Activated CD4-positive, alpha-beta T cell treated with anti-CD3 and anti-CD28 coated beads for 1 hour (primary cell): Measurements from ENCODE around the gene CPPED1.
"Not testable (repeated sequence)": the region's sequence is repeated elsewhere in the genome, so short reads cannot be mapped to it uniquely, and the experiment has no call there.

ENCODE experiments used
- DNase-seq: peaks from one replicate; pipeline ENCODE4 v3.0.0-alpha.2; 2020

CPPED1 gene

DNA sequence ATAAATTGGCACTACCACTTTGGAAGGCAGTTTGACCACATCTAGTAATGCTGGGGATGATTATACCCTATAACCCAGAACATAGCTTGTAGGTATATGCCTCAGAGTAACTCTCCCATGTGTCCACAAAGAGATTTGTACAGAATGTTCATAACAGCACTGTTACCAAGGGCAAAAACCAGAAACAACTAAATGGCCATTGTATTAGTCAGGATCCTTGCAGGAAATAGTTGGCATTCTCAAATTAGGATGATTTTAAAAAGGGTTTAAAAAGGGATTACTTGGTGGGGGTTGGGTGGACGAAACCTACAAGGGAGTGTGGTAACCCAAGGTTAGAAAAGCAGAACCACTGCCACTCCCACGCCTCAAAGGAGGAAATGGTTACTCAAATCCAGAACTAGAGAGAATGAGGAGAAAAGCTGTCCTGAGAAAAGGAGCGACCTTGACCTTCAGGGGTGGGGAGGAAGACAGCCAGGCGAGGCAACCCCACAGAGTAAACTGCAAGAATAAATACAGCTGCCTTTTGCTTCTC is 2.1 kb downstream of the CPPED1 start:
- DNase-seq = no peak

DNA sequence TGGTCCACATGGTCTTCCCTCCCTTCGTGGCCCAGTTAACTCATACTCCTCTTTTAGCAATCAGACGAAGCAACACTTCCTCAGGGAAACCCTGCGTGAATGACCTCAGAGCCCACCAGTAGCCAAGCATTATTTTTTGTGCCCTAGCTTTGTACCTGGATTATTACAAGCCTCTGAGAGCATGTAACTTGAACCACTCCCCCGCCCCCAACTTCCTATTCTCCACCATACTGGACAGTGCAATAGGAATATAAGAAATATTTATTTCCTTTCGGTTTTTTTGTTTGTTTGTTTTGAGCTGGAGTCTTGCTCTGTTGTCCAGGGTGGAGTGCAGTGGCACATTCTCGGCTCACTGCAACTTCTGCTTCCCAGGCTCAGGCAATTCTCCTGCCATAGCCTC is 2.9 kb downstream of the CPPED1 start:
- no peak for DNase-seq

DNA sequence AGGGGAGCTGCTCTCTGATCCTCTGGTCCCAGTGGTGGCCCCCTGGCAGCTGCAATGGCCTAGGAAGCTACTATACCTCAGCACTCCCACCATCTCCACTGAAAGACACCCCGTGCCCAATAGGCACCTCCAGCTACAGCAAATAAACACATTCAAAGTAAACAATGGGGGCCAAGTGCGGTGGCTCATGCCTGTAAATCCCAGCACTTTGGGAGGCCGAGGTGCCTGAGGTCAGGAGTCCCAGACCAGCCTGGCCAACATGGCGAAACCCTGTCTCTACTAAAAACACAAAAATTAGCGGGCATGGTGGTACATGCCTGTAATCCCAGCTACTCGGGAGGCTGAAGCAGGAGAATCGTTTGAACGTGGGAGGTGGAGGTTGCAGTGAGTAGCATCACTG is 3.7 kb downstream of the CPPED1 start:
- not testable (repeated sequence) for DNase-seq

DNA sequence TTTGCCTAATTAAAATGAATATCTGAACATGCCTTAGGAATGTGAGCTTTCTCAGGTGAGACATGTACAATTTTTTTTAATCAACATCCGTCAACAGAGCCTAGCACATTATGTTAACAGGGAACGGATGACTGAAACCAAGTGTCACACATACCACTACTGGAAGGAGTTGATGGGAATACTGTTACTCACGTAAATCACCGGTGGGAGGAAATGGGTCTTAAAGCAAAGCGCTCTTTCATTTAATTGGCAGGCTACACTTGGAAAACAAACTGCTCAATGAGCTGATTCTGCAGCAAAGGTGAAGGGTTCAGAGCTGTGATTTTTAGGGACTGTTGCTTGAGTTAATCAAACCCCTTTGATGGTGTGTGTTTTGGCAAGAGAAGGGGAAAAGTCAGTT is 4.8 kb downstream of the CPPED1 start:
- no peak for DNase-seq

DNA sequence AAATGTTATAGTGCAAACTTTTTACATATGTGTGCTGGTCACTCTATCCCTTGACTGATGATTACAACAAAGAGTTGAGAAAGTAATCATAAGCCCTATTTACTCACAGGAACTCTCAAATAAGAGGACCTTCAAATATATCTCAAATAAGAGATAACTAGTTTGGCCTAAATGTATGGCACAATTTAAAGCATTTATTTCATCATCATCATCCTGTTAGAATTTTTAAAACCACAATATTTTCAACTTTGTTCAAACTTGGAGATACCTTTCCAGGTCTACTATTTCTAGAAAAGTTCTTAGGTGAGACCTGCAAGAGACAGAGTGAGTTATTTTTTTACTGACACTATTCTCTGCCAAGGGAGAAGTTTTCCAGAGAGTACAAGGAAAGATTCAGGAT is 5.5 kb downstream of the CPPED1 start:
- DNase-seq = no peak

DNA sequence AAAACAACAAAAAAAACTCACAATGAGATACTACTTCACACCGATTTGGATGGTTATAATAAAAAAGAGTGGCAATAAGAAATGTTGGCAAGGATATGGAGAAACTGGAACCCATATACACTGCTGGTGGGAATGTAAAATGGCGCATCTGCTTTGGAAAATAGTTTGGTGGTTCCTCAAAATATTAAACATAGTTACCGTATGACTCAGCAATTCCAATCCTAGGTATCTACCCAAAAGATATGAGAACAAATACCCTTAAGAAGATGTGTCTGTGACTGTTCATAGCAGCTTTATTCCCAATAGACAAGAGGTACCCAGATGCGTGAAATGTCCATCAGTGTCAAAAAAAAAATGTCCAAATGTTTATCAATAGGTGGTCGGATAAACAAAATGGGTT is 7.2 kb downstream of the CPPED1 start:
- no peak for DNase-seq

DNA sequence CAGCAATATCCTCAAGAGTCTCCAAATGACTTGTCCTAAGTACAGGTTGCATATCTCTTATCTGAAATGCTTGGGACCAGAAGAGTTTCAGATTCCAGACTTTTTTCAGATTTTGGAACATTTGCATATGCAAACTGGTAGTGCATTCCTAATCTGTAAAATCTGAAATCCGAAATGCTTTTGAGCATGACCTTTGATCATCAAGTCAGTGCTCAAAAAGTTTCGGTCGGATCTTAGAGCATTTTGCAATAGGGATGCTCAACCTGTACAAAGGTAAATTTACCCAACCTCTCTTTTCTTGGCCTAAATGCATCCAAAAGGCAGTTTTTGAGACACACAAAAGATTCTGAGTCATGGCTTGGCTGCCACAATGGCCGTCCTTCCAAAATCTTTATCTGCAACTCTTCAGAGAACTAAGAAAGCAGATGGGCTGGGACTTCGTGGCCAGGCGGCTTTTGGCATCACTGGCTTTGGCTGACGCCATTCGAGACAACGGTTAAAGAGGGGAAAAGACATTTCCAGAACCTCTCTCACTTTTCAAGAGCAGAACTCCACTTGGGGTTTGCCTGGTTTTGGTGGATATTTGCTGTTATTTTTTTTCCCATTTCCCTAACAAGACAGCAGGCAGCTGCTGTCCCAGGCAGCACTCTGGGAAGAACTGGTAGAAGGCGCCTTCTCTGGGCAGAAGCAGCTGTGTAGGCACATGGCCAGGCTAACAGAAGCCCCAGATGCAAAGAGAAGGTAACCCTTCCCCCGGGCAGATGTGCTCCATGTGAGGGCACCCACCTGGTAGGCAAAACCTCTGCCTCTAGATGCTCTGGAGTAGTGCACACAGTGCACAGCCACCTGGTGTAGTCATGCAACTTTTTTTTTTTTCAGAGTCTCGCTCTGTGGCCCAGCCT is 8.9 kb downstream of the CPPED1 start:
- DNase-seq = no peak

DNA sequence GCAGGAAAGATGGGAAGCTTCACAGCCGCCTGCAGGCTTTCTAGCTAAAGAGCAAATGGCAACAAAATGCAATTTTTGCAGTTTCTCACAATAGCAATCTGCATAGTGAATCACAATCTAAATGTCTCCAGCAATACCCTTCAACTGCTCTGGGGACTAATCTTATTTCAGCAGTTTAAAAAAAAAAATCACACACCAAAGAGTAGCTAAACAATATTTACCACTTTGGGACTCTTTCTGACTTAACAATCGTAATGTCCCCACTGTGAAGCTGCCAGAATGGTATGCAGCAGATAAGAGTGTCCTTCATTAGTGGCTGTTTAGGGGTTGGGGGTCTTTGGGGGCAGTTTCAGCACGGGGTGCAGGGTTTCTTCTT is 9.8 kb downstream of the CPPED1 start:
- no peak for DNase-seq

DNA sequence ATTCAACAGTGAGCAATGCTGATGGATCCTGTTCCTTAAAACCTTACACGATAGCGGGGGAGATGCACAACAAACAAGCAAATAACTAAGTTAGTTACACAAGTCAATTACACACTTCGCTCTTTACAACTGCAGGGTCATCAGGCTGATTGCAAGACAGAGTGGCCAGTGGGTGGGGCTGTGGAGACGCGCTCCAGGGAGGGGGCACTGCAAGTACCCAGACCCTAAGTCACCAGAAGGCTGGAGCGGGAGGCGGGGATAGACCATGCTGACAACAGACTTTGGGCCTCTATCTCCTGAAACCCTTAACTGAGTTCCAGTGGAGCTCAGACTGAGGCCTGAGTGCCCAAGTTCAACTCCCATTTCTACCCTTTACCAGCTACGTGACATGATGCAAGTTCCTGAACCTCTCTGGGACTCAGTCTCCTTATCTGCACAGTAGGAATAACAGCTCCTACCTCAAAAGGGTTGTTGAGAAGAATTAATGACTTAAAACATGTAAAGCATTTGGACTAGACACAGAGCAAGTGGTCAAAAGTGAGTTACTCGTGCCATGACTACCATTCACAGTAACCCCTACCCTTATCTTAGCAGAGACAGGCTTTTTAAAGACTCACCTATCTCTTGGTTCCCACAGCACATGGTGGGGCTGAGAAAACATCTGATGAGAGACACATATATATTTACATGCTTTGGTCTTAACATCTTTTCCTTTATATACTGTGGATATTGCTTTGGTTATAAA is 10.4 kb downstream of the CPPED1 start:
- no peak for DNase-seq

DNA sequence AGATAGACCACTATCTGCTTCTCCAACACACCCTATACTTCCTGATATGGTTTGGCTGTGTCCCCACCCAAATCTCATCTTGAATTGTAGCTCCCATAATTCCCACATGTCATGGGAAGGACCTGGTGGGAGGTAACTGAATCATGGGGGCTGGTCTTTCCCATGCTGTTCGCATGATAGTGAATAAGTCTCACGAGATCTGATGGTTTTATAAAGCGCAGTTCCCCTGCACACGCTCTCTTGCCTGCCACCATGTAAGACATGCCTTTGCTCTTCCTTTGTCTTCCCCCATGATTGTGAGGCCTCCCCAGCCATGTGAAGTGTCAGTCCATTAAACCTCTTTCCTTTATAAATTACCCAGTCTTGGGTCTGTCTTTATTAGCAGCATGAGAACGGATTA is 11.2 kb downstream of the CPPED1 start:
- DNase-seq = not testable (repeated sequence)

DNA sequence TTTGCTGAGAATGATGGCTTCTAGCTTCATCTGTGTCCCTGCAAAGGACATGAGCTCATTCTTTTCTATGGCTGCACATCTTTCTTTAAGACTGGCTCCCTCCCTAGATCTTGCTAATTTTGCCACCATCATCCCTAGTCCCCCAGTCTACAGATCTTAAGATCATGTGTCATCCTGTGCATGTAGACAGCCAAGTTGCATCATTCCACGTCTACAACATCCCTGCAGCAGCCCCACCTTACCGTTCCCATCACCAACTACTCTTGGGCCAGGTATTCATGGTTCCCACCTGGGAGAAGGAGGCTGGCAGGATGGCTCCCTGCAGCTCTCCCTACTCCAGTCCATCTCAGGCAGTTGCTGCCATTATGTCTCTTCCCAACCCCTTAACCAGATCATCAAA is 12.3 kb downstream of the CPPED1 start:
- no peak for DNase-seq

DNA sequence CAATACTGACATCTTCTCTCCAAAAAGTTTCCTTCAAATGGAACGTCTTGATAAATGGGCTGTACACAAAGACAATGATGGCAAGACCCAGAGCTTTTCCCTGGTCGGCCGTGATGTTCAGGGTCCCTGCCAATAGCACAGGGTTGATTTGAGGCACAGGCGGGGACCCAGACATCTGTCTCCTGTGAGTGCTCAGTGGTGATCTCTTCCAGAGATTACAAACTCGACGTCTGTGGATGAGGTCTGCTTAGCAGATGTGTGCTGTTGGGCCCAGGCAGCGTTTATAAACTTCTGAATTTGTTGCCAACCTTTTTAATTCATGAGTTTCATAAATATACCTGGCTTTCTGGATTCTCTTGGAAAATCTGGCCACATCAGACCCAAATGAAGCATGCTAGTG is 14.9 kb downstream of the CPPED1 start:
- DNase-seq = no peak

DNA sequence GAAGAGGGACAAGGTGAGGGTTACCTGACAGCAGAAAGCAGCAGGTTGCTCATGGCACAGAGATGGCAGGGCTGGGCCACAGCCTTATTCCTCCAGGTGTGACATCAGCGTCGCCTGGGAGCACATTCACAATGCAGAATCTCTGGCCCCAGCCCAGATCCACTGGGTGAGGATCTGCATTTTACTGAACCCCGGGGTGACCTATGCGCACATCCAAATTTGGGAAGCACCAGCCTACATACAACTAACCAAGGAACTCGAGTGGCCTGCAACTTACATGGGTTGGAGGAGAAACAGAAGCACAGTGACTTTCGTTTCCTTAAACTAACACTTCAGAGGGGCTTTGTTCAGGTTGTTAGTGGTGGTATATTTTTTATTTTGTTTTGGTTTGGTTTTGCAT is 17.6 kb downstream of the CPPED1 start:
- no peak for DNase-seq

DNA sequence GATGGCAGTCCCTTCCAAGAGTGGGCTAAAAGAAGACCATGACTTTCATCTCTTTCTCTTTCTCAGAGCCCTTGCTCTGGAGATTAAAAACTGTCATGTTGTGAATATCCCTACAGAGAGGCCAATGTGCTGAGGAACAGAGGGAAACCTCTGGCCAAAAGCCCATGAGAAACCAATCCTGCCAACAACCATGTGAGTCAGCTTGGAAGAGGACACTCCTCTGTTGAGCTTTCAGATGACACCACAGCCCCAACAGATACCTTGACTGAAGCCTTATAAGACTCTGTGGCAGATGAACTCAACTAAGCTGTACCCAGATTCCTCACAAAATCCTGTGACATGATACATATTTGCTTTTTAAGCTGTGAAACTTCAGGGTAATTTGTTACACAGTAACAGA is 19.6 kb downstream of the CPPED1 start:
- no peak for DNase-seq

DNA sequence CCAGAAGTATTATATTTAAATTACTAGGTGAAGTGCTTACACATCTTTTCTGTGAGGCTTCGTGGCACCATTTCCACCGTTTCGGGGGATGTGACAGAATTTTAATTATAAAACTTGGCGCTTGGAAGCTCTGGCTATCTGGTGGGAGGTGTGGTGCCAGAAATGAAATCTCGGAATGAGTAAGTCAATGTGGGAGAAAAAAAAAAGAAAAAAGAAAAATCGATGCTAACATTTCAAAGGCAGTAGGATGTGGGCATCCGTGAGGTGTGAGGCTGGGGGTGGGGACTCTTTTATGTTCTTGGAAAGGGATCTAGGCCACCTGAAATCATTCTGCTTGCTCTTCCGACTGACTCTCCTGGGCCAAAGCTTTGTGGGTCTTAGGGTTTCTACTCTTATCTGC is 21.9 kb downstream of the CPPED1 start:
- DNase-seq = no peak

DNA sequence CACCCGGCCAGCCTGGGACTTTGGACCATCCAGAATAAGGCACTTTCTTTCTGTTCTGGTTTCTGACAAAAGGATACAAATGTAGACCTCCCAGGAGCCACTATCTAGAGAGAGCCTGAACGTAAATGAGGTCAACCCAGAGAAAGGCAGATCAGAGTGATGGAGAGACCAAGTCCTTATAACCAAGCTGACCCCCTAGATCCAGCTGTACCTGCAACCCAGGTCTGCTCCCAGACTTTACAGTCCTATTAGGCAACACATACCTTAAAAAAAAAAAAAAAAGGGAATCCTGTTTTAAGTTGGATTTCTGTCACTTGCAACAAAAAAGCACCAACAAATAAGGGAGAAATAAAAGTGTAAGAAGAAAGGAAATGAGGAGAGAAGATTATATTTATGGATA is 23.2 kb downstream of the CPPED1 start:
- DNase-seq = no peak

DNA sequence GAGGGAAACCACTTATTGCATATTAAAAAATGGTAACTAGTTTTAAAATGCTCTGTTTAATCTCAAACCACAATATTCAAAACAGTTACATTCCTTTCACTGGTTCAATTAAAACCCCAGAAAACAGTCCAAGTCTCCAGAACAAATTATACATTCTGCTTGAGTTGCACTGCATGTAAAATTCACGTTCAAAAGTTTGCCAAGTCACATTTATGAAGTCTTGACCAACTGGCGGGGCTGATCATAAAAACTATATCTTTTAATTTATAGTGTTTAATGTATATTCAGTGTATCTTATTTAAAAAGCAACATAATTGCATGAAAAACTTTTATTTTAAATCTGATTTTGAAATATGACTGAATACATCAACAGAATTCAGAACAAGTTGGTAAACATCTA is 25.0 kb downstream of the CPPED1 start:
- no peak for DNase-seq

DNA sequence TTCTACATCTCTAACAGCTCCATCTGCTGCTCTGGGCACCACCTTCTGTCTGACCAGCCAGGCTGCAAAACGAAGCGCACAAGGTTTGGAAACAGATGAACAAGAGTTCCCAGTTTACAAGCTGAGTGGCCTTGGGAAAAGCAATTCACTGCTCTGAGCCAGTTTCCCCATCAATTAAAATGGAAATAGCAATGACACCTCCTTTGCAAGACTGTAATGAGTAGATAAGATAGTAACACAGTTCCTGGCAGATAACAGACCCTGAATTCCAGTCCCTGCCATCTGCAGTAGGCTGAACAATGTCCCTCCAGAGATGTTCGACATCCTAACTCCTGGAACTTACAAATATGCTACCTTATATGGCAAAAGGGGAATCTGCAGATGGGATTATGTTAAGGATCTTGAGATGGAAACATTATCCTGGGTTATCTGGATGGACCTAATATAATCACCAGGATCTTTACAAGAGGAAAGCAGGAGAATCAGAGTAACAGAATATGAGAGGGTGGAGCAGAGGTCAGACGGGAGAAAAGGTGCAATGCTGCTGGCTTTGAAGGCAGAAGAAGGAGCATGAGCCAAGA is 27.9 kb downstream of the CPPED1 start:
- no peak for DNase-seq

DNA sequence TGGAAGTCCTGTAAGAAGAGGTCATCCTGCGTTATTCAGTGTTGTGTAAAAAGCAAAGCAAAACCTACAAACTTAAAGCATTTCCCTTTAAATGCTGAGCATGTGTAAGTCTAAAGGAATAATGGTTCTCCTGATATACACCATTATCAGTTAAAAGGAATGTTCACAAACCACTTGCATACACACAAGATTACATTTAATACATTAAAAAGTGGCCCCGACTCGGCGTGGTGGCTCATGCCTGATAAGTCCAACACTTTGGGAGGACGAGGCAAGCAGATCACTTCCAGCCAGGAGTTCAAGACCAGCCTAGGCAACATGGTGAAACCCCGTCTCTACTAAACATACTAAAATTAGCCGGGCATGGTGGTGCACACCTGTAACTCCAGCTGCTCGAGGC is 30.5 kb downstream of the CPPED1 start:
- no peak for DNase-seq

DNA sequence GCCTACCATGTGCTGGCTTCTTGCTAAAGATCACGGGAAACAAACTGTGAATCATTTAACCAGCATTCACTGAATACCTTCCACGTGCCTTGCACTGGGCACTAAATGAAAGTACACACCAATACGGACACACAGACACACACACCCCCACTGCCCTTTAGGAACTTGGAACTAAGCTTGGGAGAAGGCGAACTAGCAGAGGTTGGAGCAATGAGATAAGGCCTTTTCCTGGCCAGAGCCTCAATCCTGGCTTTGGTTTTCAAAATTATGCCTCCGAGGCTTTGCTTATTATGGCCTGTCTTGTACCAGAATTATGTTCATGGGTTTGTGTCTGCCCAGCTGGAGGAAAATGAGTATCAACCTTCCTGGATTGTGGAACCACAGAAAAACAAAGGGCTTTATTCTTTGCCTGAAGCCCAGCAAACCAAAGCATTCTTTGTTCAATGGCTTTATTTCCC is 32.3 kb downstream of the CPPED1 start:
- no peak for DNase-seq

DNA sequence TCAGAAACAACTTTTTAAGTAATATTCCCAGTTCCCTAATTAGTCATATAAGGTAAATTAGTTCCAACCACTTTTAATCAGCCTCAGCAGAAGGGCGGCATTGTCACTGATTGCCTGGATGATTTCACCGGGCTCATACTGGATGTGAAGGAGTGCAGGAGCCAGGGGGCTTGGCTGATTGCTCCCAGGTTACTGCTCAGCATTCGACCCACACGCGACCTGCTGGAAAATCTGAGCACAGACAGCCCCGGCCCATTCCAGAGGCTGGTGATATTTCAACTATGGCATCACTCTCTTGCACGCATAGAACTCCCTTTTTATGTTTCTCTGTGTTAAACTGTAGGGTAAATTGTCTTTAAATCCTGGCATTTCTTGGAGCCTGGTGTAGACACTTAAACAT is 34.2 kb downstream of the CPPED1 start:
- DNase-seq = no peak

DNA sequence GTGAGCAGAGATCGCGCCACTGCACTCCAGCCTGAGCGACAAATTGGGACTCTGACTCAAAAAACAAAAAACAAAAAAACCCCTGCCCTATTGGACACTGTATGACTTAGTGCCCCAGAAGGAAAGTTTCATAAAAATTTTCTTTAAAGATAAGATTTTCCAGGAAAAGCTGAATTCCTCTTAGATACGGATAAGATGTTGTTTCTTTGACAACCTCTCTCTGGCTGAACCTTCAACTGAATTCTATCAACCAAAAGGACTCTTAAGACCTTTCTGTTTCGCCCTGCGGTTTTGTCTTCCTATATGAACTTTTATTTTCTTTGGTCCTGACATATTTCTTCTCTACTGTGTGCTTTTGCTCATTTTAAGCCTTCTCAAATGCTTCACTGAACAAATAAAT is 35.8 kb downstream of the CPPED1 start:
- no peak for DNase-seq

DNA sequence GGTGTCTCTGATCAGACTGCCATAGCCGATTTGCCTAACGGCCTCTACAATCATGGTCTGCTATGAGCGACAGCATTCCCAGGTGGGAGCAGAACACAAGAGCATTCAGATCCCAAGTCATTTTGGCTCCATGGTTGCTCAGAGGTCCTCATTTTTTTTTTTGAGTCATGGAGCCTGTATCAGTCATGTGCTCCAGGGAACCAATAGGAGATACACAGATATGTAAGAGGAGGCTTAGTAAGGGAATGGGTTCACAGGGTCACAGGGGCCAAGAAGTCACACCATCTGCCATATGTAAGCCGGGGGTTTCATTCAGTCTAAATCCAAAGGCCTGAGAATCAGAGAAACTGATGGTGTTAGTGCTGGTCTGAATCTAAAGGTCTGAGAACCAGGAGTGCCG is 36.8 kb downstream of the CPPED1 start:
- DNase-seq = no peak

DNA sequence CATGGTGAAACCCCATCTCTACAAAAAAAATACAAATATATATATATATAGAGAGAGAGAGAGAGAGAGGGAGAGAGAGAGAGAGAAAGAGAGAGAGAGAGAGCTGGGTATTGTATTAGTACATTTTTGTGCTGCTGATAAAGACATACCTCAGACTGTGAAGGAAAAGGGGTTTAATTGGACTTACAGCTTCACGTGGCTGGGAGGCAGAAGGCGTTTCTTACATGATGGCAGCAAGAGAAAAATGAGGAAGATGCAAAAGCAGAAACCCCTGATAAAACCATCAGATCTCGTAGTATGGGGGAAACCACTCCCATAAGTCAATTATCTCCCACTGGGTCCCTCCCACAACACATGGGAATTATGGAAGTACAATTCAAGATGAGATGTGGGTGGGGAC is 37.5 kb downstream of the CPPED1 start:
- not testable (repeated sequence) for DNase-seq
